ENCODE measurements around the gene EPN1.
A peak's percentile ranks its signal among the peaks of the same experiment; 100 is the strongest.

Gene EPN1

DNA sequence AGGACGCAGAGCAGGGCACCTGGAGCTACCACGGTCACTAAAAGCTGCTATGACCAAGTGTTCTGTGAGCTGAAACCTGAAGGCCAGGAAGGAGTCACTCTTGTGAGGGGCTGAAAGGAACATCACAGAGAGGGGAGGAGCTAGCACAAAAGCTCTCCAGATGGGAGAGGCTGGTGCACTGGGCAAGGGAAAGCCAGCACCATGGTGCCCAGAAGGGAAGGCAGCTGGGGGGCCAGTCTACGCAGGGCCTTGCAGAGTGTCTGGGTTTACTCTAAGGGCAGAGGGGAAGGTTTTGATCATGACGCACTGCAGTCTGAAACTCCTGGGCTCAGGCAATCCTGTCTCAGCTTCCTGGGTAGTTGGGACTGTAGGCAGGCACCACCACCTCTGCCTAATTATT is 38.3 kb upstream of the EPN1 start:
- TF ChIP-seq CTCF (IDR thresholded peaks at IDR 0.05; ENCODE audit: low read depth, low read length) = no peak
- H3K4me3 ChIP-seq (ENCODE audit: low read depth, low read length) = no peak overlapping the region
- in situ Hi-C loops (cut with HindIII; ENCODE audit: low sequenced_read_pairs) = no loop called here
- DNase-seq (ENCODE audit: low read depth, low spot score) = no peak

DNA sequence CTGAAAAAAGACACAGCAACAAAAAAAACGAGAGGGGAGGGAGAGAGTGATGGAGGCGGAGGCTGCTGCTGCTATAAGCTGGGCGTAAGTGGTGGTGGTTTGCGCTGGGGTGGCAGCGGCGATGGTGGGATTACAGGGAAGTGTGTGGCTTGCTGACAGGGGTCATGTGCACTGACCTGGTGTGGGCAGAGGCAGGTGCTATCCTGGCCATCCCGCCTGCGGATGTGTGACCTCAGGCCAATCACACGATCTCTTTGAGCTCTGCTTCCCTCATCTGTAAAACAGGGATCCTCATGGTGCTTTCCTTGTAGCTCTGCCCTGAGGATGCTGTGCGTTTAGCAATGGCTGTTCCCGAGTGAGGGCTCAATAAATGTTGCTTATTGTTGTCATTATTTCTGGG is 37.5 kb upstream of the EPN1 start:
- no peak for DNase-seq (ENCODE audit: low read depth, low spot score)
- TF ChIP-seq CTCF (IDR thresholded peaks at IDR 0.05; ENCODE audit: low read depth, low read length) = no peak
- no peak overlapping the region for H3K4me3 ChIP-seq (ENCODE audit: low read depth, low read length)
- in situ Hi-C loops (cut with HindIII; ENCODE audit: low sequenced_read_pairs) = no loop called here

- in situ Hi-C loops (cut with HindIII; ENCODE audit: low sequenced_read_pairs) = no loop called here
- peak; percentile 50 for TF ChIP-seq CTCF (IDR thresholded peaks at IDR 0.05; ENCODE audit: low read depth, low read length)
- no peak overlapping the region for H3K4me3 ChIP-seq (ENCODE audit: low read depth, low read length)
- no peak for DNase-seq (ENCODE audit: low read depth, low spot score)
Observed at GRCh38 chr19:55638864-55639359, 36.1 kb upstream of the EPN1 start.

DNA sequence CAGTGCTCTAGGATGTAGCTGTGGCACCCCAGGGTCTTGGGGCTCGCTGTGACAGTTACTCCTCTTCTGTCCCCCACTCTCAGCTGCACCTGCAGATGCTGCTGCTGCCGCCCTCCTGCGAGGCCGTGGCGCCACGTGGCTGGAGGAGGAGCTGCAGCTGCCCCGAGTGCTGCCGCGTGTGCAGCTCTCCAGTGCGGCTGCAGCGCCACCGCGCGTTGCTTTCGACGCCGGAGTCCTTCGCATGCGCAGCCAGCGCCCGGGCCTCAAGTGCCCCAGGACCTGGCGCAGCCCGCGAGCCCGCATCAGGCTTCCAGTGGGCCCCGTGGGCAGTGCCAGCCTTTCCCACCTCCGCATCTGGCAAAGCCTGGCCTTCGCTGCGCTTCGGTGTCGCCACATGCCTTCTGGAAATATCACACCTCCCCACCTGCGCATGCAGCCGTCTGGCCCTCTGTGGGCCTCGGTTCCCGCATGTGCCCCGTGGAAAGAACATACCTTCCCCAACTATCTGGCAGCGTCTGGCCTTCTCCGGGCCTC is 34.9 kb upstream of the EPN1 start:
- H3K4me3 ChIP-seq (ENCODE audit: low read depth, low read length) = peak overlapping the region; percentile 84
- peak; percentile 33 for TF ChIP-seq CTCF (IDR thresholded peaks at IDR 0.05; ENCODE audit: low read depth, low read length)
- DNase-seq (ENCODE audit: low read depth, low spot score) = peak; percentile 59
- in situ Hi-C loops (cut with HindIII; ENCODE audit: low sequenced_read_pairs) = no loop called here

DNA sequence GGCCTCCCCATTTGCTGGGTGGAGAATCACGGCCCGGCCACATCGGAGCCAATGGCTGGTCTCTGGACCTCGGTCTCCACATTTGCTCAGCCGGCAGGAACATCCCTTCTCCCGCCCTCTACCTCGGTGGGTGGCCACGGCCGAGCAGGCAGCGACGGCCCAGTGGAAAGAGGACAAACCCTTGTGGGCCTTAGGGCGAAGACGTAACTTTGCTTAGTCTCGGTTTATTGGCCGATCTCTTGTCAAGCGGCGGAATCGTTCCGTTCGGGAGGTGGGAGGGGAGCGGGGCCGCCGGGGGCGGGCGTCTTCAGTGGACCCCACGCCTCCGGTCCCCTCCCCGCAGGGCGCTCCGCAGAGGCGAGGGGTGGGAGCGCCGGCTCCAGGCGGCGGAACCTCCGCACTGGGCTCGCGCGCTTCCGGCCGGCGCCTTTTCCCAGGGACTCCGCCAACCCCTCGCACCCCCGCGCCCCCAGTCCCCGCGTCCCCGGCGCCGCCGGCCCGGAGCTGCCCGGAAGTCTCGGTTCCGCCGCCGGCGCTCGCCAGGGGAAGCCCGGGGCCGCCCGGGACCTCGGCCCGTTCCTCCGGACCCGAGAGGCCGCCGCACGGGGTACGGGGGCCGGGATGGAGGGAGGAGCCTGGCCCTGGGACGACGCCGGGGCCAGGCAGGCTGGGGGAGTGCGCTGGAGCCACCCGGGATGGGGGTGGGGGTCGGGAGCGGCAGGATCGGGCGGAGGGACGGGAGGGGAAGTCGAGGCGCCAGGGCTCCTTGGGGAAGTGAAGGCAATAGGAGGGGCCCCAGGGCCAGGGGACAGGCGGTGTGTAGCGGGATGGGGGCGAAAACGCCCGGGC is 34.2 kb upstream of the EPN1 start, which contains the start of gene ZNF580:
Gene ZNF580 (plus strand): TSS at position 426 of the 849 bp plus-strand sequence. CDS start 1,507 bp downstream, outside the sequence.
- in situ Hi-C loops (cut with HindIII; ENCODE audit: low sequenced_read_pairs) = no loop called here
- no peak for TF ChIP-seq CTCF (IDR thresholded peaks at IDR 0.05; ENCODE audit: low read depth, low read length)
- peak within 1 kb of the TSS; percentile 84 for H3K4me3 ChIP-seq (ENCODE audit: low read depth, low read length)
- DNase-seq (ENCODE audit: low read depth, low spot score) = peak; percentile 88

DNA sequence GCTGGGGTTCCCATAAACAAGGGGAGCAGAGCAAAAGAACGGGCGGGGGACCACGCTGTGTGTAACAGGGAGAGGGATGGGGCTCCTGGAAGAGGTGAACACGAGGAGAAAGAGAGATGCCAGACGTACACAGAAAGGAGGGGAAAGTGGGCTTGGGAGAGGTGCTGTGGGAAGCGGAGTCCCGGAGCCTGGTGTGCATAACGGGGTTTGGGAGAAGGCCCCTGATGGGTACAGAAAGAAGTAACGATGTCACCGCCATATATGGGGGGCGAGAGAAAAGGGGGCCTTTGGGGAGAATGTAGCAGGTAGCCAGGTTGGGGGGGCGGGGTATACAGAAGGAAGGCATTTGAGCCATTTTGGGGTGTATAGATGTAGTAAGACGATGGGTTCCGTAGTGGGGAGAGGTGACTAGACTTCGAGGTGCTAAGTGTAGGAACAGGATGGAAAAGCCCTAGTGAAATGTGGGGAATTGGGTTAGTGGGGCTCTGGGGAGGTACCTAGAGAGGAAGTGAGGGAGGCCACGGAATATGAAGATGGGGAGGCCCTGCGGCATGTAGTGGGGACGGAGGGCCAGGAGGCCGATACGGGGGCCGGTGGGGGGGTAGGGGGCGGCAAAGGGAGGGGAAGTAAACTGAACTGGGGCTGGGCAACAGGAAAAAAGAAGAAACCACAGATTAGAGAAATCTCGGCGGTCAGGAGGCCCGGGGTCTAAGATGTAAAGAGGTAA is 33.4 kb upstream of the EPN1 start:
- no peak for TF ChIP-seq CTCF (IDR thresholded peaks at IDR 0.05; ENCODE audit: low read depth, low read length)
- peak overlapping the region; percentile 84 for H3K4me3 ChIP-seq (ENCODE audit: low read depth, low read length)
- in situ Hi-C loops (cut with HindIII; ENCODE audit: low sequenced_read_pairs) = no loop called here
- no peak for DNase-seq (ENCODE audit: low read depth, low spot score)
